HG03108 (cell line): ENCODE results near the gene UBASH3A.

Experiments used
- ATAC-seq: cut with Tn5 transposase; IDR thresholded peaks from one replicate; pipeline ENCODE4 v1.9.1; 2021; ENCODE audit warnings: moderate library complexity; ENCODE audit not compliant: unreplicated experiment

Gene UBASH3A

GRCh38 chr21:42427809-42428419 is 24.2 kb downstream of the UBASH3A start:
- no peak for ATAC-seq

DNA sequence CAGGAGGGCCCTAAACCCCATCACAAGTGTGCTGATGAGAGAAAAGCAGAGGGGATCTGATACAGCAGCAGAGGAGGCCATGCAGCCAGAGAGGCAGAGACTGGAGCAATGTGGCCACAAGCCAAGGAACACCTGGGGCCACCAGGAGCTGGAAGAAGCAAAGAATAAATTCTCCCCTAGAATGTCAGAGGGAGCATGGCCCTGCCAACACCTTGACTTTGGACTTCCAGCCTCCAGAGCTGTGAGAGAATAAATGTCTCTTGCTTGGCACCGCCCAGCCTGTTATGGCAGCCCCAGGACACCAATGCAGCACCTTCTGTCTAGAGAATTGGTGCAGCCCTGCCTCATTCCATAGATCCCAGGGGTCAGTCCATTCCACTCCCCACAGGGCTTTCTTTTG is 25.3 kb downstream of the UBASH3A start:
- no peak for ATAC-seq

DNA sequence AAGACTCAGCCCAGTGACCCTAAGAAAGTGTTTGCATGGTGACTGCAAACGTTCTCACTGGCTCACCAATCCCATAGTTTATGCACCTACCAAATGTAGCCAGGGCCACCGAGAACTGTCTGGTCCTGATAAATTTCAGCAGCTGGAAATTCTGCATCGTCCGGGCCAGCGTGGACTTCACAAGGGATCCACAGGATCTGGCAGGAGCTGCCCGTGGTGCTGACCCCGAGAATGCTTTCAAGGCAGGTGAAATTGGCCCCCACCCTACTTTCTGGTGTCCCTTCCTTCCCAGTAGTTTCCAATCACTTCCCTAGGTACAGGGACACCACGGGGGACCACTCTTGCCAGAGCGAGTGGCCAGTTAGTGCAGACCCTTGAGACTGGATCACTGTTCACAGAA is 26.2 kb downstream of the UBASH3A start:
- ATAC-seq = no peak

- no peak for ATAC-seq
These were observed 26.8 kb downstream of the UBASH3A start for GRCh38 chr21:42430521-42430920.

- no peak for ATAC-seq
These were observed 27.5 kb downstream of the UBASH3A start for GRCh38 chr21:42431196-42431595.

GRCh38 chr21:42432695-42433094 is 29.0 kb downstream of the UBASH3A start:
- no peak for ATAC-seq

GRCh38 chr21:42433946-42434551 is 30.3 kb downstream of the UBASH3A start:
- ATAC-seq = no peak

DNA sequence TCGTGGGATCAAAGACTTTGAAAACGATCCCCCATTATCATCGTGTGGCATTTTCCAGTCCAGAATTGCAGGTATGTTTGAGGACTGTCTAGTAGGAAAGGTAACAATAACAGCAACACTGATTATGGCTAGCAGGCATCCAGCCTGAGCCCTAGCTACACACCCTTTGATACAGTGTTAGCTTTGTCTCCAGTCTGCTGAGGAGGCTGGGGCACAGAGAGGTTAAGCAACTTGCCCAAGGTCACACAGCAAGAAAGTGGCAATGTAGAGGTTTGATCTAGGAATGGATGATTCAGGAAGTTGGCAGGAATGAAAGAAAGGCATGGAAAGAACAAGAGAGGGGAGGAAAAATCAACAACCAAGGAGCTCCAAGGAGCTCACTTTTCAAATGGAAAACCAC is 31.2 kb downstream of the UBASH3A start:
- ATAC-seq = no peak

- ATAC-seq = no peak
These were observed 31.7 kb downstream of the UBASH3A start for GRCh38 chr21:42435401-42435800.

- no peak for ATAC-seq
These were observed 32.1 kb downstream of the UBASH3A start for GRCh38 chr21:42435833-42436232.

- no peak for ATAC-seq
These were observed 33.2 kb downstream of the UBASH3A start for GRCh38 chr21:42436914-42437313.

GRCh38 chr21:42437786-42438185 is 34.1 kb downstream of the UBASH3A start:
- no peak for ATAC-seq

DNA sequence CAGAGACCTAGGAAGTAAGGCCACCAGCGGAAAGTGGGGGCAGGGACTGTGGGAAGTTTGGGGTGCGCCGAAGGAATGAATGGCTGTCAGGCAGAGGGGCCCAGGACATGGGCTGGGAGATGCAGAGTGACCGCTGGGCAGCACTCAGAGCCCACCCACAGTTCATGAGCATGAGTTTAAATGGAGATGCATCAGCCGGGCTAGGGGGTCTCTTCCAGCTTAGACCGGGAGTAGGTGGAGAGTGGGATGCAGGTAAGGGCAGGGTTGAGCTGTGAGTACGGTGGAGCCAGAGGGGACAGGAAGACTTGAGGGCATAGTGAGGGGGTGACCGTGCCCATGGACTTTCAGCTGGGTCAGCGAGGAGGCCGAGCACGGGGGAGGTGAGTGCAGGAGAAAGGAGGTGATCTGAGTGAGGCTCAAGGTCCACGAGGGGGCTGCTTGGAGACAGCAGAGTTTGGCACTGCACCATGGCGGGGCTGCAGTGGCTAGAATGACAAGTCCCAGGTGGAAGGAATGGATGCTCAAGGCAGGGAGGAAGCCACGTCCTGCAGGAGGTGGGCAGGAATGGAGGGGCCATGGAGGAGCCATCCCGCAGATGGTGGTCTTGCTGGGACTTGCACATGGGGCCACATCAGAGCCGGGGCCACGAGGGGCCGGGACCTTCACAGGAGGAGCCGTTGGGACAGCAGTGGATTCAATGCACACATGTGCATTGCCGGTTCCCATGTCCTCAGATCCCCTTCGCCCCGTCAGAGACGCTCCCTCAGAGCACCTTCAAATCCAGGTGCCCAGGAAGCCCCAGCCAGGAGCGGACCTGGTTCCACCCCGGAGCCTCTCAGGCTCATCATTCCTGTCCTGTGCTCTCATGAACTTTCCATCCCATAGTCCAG is 34.9 kb downstream of the UBASH3A start:
- ATAC-seq = no peak

GRCh38 chr21:42439284-42440186 is 35.8 kb downstream of the UBASH3A start:
- ATAC-seq = no peak

- ATAC-seq = peak; percentile 70
These were observed 36.6 kb downstream of the UBASH3A start for GRCh38 chr21:42440187-42440792.

- ATAC-seq = no peak
These were observed 38.3 kb downstream of the UBASH3A start for GRCh38 chr21:42441963-42442362.

GRCh38 chr21:42443181-42443785 is 39.6 kb downstream of the UBASH3A start:
- no peak for ATAC-seq

GRCh38 chr21:42443876-42444744 is 40.4 kb downstream of the UBASH3A start:
- ATAC-seq = no peak

- ATAC-seq = no peak
These were observed 41.0 kb downstream of the UBASH3A start for GRCh38 chr21:42444745-42445059.
